ENCODE measurements around the gene MEGF11. TPM values are rescaled to one million over a fixed set of nuclear protein-coding genes. Genes with fewer than 3 reads are reported as not detected.
"Not testable (repeated sequence)": the region's sequence is repeated elsewhere in the genome, so short reads cannot be mapped to it uniquely, and the experiment has no call there.

The MEGF11 gene
- total and polyA plus RNA-seq, 4 donors, result 0.16 to 1.5 (median 0.50) TPM

DNA sequence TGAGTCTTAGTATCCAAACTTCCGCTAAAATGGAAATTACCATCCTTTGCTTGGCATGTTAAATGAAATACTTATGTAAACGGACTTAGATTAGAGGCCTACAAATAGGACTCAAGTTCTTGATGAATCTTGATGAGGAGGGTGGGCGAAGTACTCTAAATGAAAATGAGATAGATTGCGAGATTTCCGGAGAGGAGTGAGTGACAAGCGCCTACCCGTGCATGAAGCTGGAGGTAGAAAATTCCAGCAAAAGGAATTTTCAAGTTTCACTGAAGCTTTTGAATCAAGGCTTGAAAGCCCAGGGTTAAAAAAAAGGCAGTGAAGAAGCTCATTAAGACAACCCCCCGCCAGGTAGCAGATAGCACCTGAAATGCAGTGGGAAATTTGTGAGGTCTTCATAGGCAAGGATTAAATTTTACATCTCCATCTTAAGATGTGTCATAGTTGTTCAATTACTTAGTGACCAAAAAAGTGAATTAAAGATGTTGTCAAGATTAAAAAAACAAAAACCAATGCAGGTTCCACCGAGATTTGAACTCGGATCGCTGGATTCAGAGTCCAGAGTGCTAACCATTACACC lies 384.9 kb downstream of the MEGF11 start:
- no peaks in the 10 kb centered on the region for H3K9me3 ChIP-seq (ENCODE audit: control insufficient read depth in 4 of 4, insufficient read depth in 3 of 4, low read length in 3 of 4)
- TF ChIP-seq CTCF (IDR thresholded peaks at IDR 0.05; ENCODE audit: control extremely low read depth, extremely low read depth), result no peak
- H3K4me1 ChIP-seq (ENCODE audit: control insufficient read depth in 5 of 5, insufficient read depth in 5 of 5, low read length in 5 of 5), result peaks cover 0 to 10% (median 3%) of the 10 kb centered on the region in 5 donors
- no peak for ATAC-seq (ENCODE audit: insufficient read depth, low FRiP score)
- no peak overlapping the region for H3K4me3 ChIP-seq
- 68% methylated on average over 11 of the region's 11 CpGs for WGBS, 2 donors
- no peak for DNase-seq
- peaks cover 0 to 3% (median 0%) of the 10 kb centered on the region in 4 donors for H3K36me3 ChIP-seq (ENCODE audit: control insufficient read depth in 4 of 4, insufficient read depth in 4 of 4, low read length in 4 of 4)
- peak overlapping the region in 1 of 2 donors; percentile 93 for H3K27ac ChIP-seq (ENCODE audit: low read depth in 1 of 2, low read length in 1 of 2)
- no peaks in the 10 kb centered on the region for H3K27me3 ChIP-seq (ENCODE audit: control insufficient read depth in 3 of 3, insufficient read depth in 3 of 3, low read length in 2 of 3)
- H3K9ac ChIP-seq (ENCODE audit: insufficient read depth in 1 of 2, low read length in 2 of 2), result peak overlapping the region; percentile 33 to 89

- not testable (repeated sequence) for H3K27ac ChIP-seq (ENCODE audit: low read depth in 1 of 2, low read length in 1 of 2); ATAC-seq (ENCODE audit: insufficient read depth, low FRiP score); DNase-seq; H3K4me3 ChIP-seq; H3K27me3 ChIP-seq (ENCODE audit: control insufficient read depth in 3 of 3, insufficient read depth in 3 of 3, low read length in 2 of 3); H3K36me3 ChIP-seq (ENCODE audit: control insufficient read depth in 4 of 4, insufficient read depth in 4 of 4, low read length in 4 of 4); H3K4me1 ChIP-seq (ENCODE audit: control insufficient read depth in 5 of 5, insufficient read depth in 5 of 5, low read length in 5 of 5); H3K9me3 ChIP-seq (ENCODE audit: control insufficient read depth in 4 of 4, insufficient read depth in 3 of 4, low read length in 3 of 4); H3K9ac ChIP-seq (ENCODE audit: insufficient read depth in 1 of 2, low read length in 2 of 2)
- 95 to 97% methylated on average over 6 of the region's 6 CpGs for WGBS, 2 donors
Observed at GRCh38 chr15:65867933-65868332, 385.6 kb downstream of the MEGF11 start.

- DNase-seq (no peak), ATAC-seq (ENCODE audit: insufficient read depth, low FRiP score) (no peak)
- no peak for TF ChIP-seq CTCF (IDR thresholded peaks at IDR 0.05; ENCODE audit: control extremely low read depth, extremely low read depth)
- Histone ChIP-seq H3K4me3 (no peak overlapping the region), H3K36me3 (ENCODE audit: control insufficient read depth in 4 of 4, insufficient read depth in 4 of 4, low read length in 4 of 4) (peaks cover 0 to 3% (median 0%) of the 10 kb centered on the region in 4 donors), H3K9me3 (ENCODE audit: control insufficient read depth in 4 of 4, insufficient read depth in 3 of 4, low read length in 3 of 4) (no peaks in the 10 kb centered on the region), H3K27ac (ENCODE audit: low read depth in 1 of 2, low read length in 1 of 2) (no peak overlapping the region), H3K27me3 (ENCODE audit: control insufficient read depth in 3 of 3, insufficient read depth in 3 of 3, low read length in 2 of 3) (no peaks in the 10 kb centered on the region), H3K4me1 (ENCODE audit: control insufficient read depth in 5 of 5, insufficient read depth in 5 of 5, low read length in 5 of 5) (peaks cover 0 to 10% (median 3%) of the 10 kb centered on the region in 5 donors), H3K9ac (ENCODE audit: insufficient read depth in 1 of 2, low read length in 2 of 2) (no peak overlapping the region)
- WGBS, 2 donors, result 87 to 91% methylated on average over 3 of the region's 3 CpGs
Observed at GRCh38 chr15:65867244-65867643, 386.3 kb downstream of the MEGF11 start.

DNA sequence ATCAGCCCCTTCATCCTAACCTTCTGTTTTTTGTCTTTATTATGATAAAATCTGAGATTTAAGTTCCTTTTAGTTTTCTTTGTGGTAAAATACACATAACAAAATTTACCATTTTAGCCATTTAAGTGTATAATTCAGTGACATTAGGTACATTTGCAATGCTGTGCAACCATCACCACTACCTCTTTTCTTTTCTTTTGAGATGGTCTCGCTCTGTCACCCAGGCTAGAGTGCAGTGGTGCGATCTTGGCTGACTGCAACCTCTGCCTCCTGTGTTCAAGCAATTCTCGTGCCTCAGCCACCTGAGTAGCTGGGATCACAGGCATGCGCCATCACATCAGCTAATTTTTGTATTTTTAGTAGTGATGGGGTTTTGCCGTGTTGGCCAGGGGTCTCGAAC lies 390.4 kb downstream of the MEGF11 start:
- Histone ChIP-seq H3K36me3 (ENCODE audit: control insufficient read depth in 4 of 4, insufficient read depth in 4 of 4, low read length in 4 of 4) (no peaks in the 10 kb centered on the region), H3K4me1 (ENCODE audit: control insufficient read depth in 5 of 5, insufficient read depth in 5 of 5, low read length in 5 of 5) (no peaks in the 10 kb centered on the region), H3K4me3 (no peak overlapping the region), H3K9ac (ENCODE audit: insufficient read depth in 1 of 2, low read length in 2 of 2) (no peak overlapping the region), H3K9me3 (ENCODE audit: control insufficient read depth in 4 of 4, insufficient read depth in 3 of 4, low read length in 3 of 4) (no peaks in the 10 kb centered on the region), H3K27me3 (ENCODE audit: control insufficient read depth in 3 of 3, insufficient read depth in 3 of 3, low read length in 2 of 3) (no peaks in the 10 kb centered on the region), H3K27ac (ENCODE audit: low read depth in 1 of 2, low read length in 1 of 2) (no peak overlapping the region)
- no peak for TF ChIP-seq CTCF (IDR thresholded peaks at IDR 0.05; ENCODE audit: control extremely low read depth, extremely low read depth)
- no peak for DNase-seq
- ATAC-seq (ENCODE audit: insufficient read depth, low FRiP score), result no peak
- WGBS, 2 donors, result 94 to 95% methylated on average over 6 of the region's 6 CpGs
